Hypothalamus (tissue), 51 donors: ENCODE data around the gene SNRPF.

ENCODE experiments used
- DNase-seq, 51 donors: peaks; one replicate each; lab custom pipeline; 2025; lab: John Stamatoyannopoulos, UW

The SNRPF gene

GRCh38 chr12:95857799-95858198 is 953 bp upstream of the SNRPF start:
- DNase-seq, result peak in 3 of 51 donors; percentile 14 to 44 (median 16)

GRCh38 chr12:95859344-95859816 is 628 bp downstream of the SNRPF start:
- peak in 1 of 51 donors; percentile 46 for DNase-seq

- DNase-seq, result no peak
These were observed 1.4 kb downstream of the SNRPF start for GRCh38 chr12:95859947-95860850.

DNA sequence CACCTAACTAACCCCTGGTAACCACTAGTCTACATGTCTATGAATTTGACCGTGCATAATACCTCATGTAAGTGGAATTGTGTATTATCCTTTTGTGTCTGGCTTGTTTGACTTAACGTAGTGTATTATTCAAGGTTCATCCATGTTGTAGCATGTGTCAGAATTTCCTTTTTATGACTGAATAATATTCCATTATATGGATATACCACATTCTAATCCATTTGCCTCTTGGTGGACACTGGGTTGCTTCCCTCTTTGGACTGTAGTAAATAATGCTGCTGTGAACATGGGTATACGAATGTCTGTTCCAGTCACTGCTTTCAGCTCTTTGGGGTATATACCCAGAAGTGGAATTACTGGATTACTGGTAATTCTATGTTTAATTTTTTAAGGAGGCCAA is 3.3 kb downstream of the SNRPF start:
- DNase-seq, result no peak

- DNase-seq, result no peak
These were observed 4.6 kb downstream of the SNRPF start for GRCh38 chr12:95863337-95863736.

GRCh38 chr12:95870897-95871296 is 12.1 kb downstream of the SNRPF start:
- DNase-seq, result no peak

DNA sequence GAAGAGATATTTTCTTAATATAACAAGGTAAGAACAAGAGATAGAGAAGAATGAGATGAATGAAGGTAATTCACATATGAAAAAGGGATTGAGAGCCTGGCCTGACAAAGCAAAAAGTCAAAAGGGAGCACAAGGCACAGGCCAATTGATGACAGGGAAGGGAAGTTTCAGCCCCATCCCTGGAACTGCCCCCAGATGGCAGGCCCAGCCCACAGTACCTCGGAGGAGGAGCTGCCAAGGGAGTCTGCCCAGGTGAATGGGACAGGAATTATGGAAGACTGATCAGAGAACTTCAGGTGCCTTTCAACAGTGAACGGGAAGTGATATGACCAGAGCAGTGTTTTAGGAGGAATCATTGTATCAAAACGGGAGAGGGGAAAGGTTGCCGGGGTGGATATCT is 15.7 kb downstream of the SNRPF start:
- no peak for DNase-seq

- DNase-seq, result no peak
These were observed 18.9 kb downstream of the SNRPF start for GRCh38 chr12:95877622-95878021.

DNA sequence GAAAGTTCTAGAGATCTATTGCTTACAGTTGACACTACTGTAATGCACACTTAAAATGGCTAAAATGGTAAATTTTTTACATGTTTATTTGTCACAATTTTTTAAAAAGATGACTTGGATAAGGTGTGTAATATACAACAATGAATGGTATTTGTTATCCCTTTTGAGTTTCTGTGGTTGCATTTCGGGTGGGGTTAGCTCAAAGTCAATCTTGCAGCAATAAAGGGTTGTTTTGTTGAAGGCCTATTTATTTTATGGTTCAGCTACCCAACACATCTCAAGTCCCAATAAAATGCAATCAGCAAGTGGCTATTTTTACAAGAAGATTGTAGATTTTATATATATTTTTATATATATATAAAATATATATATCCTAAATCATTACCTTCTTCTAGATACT is 22.1 kb downstream of the SNRPF start:
- DNase-seq, result no peak

DNA sequence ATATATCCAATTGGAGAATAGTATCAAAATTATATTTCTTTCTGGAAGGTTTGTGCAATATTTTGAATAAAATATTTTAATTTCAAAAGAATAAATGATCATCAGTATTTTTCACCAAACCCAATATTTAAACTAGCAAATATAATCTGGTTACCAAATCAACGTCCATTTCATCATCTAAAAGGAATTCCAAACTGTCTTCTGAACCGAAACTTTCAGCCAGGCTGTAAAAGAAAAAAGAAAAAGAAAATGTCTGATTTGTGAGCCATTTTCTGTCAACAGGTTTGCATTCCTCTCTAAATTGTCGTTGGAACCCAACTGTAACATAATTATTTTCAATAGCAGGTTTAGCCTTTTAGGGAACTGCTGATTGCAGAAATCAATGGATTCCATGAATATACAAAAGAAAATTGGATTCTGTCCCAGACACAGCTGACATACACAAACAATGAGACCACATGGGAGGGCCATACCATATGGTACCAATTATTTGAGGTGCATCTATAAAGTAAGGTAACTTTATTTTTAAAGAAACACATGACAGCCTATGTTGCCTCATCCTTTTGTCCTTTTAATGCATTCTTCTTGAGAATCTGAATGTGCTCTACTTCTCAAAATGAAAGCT is 22.7 kb downstream of the SNRPF start:
- DNase-seq, result no peak

DNA sequence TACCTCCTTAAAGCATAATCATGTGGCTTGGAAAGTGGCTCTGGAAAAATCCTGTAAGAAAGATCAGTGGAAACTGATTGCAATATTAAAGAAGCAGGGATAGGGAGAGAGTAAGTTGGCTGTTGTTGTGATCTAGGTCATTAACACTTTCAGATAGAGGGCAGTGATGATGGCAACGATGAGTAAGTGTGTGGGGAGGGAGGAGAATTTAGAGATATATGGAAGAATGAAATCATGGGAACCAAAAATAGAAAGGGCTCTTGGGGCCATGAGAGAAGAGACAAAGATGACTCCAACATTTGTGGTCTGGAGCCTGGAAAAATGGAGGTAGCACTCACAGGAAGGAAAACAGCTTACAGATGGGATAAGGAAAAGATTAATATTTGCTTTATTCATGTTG is 23.3 kb downstream of the SNRPF start:
- no peak for DNase-seq

DNA sequence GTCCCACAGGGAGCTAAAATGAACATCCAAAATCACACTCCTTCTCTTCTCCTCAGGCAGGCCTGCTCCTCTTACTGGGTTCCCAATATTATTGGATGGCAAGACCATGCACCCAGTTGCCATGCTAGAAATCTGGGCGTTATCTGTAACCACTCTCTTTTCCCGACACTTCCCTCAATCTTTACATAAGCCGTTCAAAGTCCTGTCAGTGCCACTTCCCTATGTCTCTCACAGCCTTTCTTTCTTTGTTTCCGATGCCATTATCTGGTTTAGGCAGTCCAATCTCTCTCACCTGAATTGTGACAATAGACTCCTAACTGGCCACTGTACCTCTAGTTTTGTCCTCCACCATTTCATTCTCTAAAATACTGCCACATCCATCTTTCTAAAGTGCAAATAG is 24.1 kb downstream of the SNRPF start:
- no peak for DNase-seq

DNA sequence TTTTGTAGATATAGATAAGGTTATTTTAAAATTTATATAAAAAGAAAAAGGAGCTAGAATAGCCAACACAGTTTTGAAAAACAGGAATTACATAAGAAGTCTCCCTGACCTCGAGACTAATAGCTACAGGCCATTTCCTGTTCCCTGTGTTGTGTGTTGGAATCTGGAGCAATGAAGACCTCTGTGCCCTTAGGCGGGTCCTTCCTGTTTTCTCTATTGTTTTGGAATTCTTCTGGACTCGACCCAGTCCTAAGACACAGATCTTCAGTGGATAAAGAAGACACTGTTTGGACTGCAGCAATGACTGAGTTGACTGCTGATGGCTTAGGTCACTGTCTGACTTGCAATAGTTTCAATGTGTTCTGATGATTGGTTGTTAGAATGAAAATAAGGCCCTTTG is 26.2 kb downstream of the SNRPF start:
- DNase-seq, result no peak

DNA sequence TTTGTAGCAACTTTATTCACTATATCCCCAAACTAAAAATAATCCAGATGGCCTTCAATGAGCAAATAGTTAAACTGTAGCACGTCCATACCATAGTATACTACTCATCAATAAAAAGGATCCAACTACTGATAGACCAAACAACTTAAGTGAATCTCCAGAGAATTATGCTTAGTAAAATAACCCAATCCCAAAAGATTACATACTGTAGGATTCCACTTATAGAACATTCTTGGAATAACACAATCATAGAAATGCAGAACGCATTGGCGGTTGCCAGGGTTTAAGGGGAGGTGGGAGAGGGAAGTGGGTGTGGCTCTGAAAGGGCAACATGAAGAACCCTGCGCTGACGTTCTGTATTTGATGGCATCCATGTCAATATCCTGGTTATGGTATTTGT is 28.6 kb downstream of the SNRPF start:
- DNase-seq, result no peak

DNA sequence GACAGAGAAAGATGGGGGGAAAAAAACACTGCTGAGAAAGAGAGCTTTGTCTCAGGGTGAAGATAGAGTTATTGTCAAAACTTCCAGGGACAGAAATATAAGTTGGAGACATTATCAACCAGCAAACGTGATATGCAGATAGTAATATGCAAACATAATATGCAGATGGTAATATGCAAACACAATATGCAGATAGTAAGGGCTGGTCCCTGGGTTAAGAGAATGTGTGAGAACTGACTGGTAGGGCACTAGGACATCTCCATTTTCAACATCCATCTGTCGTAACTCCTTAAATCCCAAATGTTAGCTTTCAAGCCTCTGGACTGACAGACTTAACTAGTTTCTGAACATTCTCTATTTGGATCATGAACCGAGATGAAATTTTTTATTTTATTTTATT is 32.2 kb downstream of the SNRPF start:
- DNase-seq, result no peak

DNA sequence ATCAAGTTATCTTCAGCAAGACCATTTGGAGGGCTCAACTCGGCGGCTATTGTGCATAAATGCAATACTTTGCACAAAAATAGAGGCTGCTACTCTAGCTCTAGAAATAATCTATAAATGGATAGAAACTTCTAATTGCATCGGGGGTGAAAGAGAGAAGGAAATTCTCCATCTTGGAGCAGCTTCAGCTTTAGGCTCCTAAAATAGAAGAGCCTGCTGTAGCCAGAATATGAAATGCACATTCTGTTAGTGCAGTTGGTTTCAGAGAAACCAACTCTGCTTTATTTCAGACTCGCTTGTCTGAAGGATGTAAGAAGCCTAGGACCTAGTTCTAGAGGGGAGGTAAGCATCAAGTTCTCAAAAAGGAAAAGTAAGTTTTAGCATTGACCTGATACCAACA is 38.1 kb downstream of the SNRPF start:
- DNase-seq, result no peak

GRCh38 chr12:95898081-95898480 is 39.3 kb downstream of the SNRPF start:
- no peak for DNase-seq

DNA sequence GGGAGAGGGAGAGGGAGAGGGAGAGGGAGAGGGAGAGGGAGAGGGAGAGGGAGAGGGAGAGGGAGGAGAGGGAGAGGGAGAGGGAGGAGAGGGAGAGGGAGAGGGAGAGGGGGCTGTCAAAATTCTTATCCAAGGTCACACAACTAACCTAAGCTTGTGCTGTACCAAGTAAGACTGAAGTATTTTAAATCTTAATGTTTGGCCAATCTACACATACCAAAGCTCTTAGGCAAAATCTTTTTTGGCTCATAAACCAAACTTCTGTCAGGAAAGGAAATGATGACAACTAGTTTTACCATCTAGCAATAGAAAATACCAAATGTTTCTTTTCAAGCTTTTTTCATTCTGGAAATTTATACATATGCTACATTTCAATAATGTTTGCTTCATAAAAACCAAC is 49.8 kb downstream of the SNRPF start:
- DNase-seq, result no peak

DNA sequence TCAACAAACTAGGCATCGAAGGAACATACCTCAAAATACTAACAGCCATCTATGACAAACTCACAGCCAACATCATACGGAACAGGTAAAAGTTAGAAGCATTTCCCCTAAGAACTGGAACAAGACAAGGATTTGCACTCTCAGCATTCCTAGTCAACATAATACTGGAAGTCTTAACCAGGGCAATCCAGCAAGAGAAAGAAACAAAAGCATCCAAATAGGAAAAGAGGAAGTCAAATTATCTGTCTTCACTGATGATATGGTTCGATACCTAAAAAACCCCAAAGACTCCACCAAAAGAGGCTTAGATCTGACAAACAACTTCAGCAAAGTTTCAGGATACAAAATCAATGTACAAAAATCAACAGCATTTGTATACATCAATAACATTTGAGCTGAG is 51.1 kb downstream of the SNRPF start:
- DNase-seq, result no peak
